OCI-LY7 (cell line): ENCODE measurements around the gene JPH2. TPM values are rescaled to one million over a fixed set of nuclear protein-coding genes. Genes with fewer than 3 reads are reported as not detected.

Experiments
- BruUV-seq: library from RNA; stranded (reverse); fragments of 400-500 nt; replicated peaks from 2 replicates; lab custom pipeline; 2021; lab: Mats Ljungman, UMichigan
- CTCF ChIA-PET: fragments of 300-600 bp; sonication (Branson Sonifier 250); formaldehyde crosslinking; loops from one replicate; lab custom pipeline; 2022; ENCODE audit warnings: antibody characterized with exemption; ENCODE audit not compliant: unreplicated experiment; lab: Charles Lee
- POLR2A ChIA-PET: fragments of 300-600 bp; sonication (Branson Sonifier 250); formaldehyde crosslinking; loops from one replicate; lab custom pipeline; 2022; ENCODE audit warnings: antibody characterized with exemption; lab: Charles Lee
- DNase-seq: peaks from one replicate; pipeline ENCODE4 v3.0.0-alpha.2; 2015; ENCODE audit warnings: low spot score
- H2AFZ ChIP-seq: fragments of 200-600 bp; sonication (generic), shearing (Covaris generic); 2 replicates; pipeline ENCODE4 v1.6.1; 2014; ENCODE audit warnings: mild to moderate bottlenecking, antibody characterized with exemption, low read length, moderate library complexity
- H3K27ac ChIP-seq: fragments of 200-600 bp; sonication (generic); 2 replicates; pipeline ENCODE4 v1.5.1; 2014; ENCODE audit warnings: mixed run types, low read depth, mild to moderate bottlenecking, moderate library complexity, low read length, inconsistent platforms; ENCODE audit not compliant: poor library complexity, severe bottlenecking
- H3K36me3 ChIP-seq: fragments of 200-600 bp; sonication (generic); 2 replicates; pipeline ENCODE4 v1.6.1; 2014; ENCODE audit warnings: mild to moderate bottlenecking, antibody characterized with exemption, low read length, moderate library complexity, mixed read lengths; ENCODE audit not compliant: insufficient read depth
- H3K4me1 ChIP-seq: fragments of 200-600 bp; sonication (generic); 2 replicates; pipeline ENCODE4 v1.5.1; 2014; ENCODE audit warnings: mild to moderate bottlenecking, low read length; ENCODE audit not compliant: insufficient read depth, poor library complexity, severe bottlenecking
- H3K4me2 ChIP-seq: fragments of 200-600 bp; sonication (generic); 2 replicates; pipeline ENCODE4 v1.6.1; 2014; ENCODE audit warnings: mild to moderate bottlenecking, low read length
- H3K4me3 ChIP-seq: fragments of 200-600 bp; sonication (generic); 2 replicates; pipeline ENCODE4 v1.5.1; 2014; ENCODE audit warnings: mild to moderate bottlenecking, low read depth, low read length; ENCODE audit not compliant: poor library complexity, severe bottlenecking
- H3K79me2 ChIP-seq: fragments of 200-600 bp; sonication (generic); 2 replicates; pipeline ENCODE4 v1.6.1; 2016; ENCODE audit warnings: low read depth, mild to moderate bottlenecking, low read length, moderate library complexity, mixed read lengths; ENCODE audit not compliant: insufficient read depth
- H3K9me2 ChIP-seq: fragments of 200-600 bp; sonication (generic); 2 replicates; pipeline ENCODE4 v1.6.1; 2016; ENCODE audit warnings: mild to moderate bottlenecking, low read length, mixed read lengths; ENCODE audit not compliant: insufficient read depth
- H3K9me3 ChIP-seq: fragments of 200-600 bp; sonication (generic); 2 replicates; pipeline ENCODE4 v1.6.1; 2014; ENCODE audit warnings: mild to moderate bottlenecking, mixed run types, low read length, mixed read lengths
- H4K20me1 ChIP-seq: fragments of 200-600 bp; sonication (generic); 2 replicates; pipeline ENCODE4 v1.6.1; 2014; ENCODE audit warnings: mild to moderate bottlenecking, antibody characterized with exemption, low read length, moderate library complexity, mixed read lengths; ENCODE audit not compliant: insufficient read depth
- CTCF ChIP-seq: fragments of 200-600 bp; sonication (generic); conservative IDR thresholded peaks from 2 replicates; pipeline ENCODE4 v1.5.1; 2014; ENCODE audit warnings: mild to moderate bottlenecking, antibody characterized with exemption, low read length, moderate library complexity, mixed read lengths
- EZH2phosphoT487 ChIP-seq: fragments of 200-600 bp; sonication (generic); IDR thresholded peaks from 2 replicates; pipeline ENCODE4 v1.6.1; 2018; ENCODE audit warnings: low read depth, borderline replicate concordance, mild to moderate bottlenecking, mixed run types, antibody characterized with exemption, low read length, moderate library complexity, mixed read lengths
- intact Hi-C: fragments of 100-400 bp; cut with micrococcal nuclease; formaldehyde crosslinking; loops from one replicate; pipeline ENCODE4 v1.10.0; 2022; ENCODE audit not compliant: unreplicated experiment
- total RNA-seq, 2 experiments: library from RNA; depleted of rRNA in 1 of 2; stranded (reverse); fragments of >200 nt in 1 of 2; shearing (Covaris generic) in 1 of 2; gene quantifications; 2 replicates each; pipeline ENCODE4 v1.2.3, GENCODE V29; 2014 to 2022

Gene JPH2
- total RNA-seq, 2 experiments from 2014 or later = not detected

GRCh38 chr20:44109951-44110361 is 77.0 kb downstream of the JPH2 start:
- intact Hi-C loops = no loop called here
- Histone ChIP-seq H3K79me2 (no peaks in the 10 kb centered on the region), H3K4me2 (no peak overlapping the region), H2AFZ (no peak overlapping the region), H3K36me3 (no peaks in the 10 kb centered on the region), H3K4me3 (no peak overlapping the region), H4K20me1 (no peaks in the 10 kb centered on the region), H3K9me3 (peaks cover 8% of the 10 kb centered on the region; the same call in 1 of the 2 replicates), H3K9me2 (no peaks in the 10 kb centered on the region), H3K27ac (no peak overlapping the region), H3K4me1 (no peaks in the 10 kb centered on the region)
- no TSS peak for BruUV-seq
- no peak for DNase-seq
- POLR2A ChIA-PET = no interaction called here
- peak; percentile 40; the same call in 1 of the 2 replicates for TF ChIP-seq CTCF
- TF ChIP-seq EZH2phosphoT487 = no peak
- CTCF ChIA-PET = no interaction called here

- no peaks in the 10 kb centered on the region for H3K36me3 ChIP-seq
- intact Hi-C loops = no loop called here
- H3K4me2 ChIP-seq = no peak overlapping the region
- no peak overlapping the region for H2AFZ ChIP-seq
- no peaks in the 10 kb centered on the region for H4K20me1 ChIP-seq
- no peaks in the 10 kb centered on the region for H3K9me2 ChIP-seq
- CTCF ChIA-PET = no interaction called here
- no peak overlapping the region for H3K4me3 ChIP-seq
- H3K4me1 ChIP-seq = no peaks in the 10 kb centered on the region
- POLR2A ChIA-PET = no interaction called here
- no peak overlapping the region for H3K27ac ChIP-seq
- peaks cover 8% of the 10 kb centered on the region; the same call in 1 of the 2 replicates for H3K9me3 ChIP-seq
- TF ChIP-seq EZH2phosphoT487 (no peak), CTCF (no peak)
- H3K79me2 ChIP-seq = no peaks in the 10 kb centered on the region
- no peak for DNase-seq
- no TSS peak for BruUV-seq
Measured at GRCh38 chr20:44106615-44107014, 80.4 kb downstream of the JPH2 start.

GRCh38 chr20:44104798-44105517 is 82.0 kb downstream of the JPH2 start:
- no peak overlapping the region for H2AFZ ChIP-seq
- BruUV-seq = no TSS peak
- H3K79me2 ChIP-seq = no peaks in the 10 kb centered on the region
- H3K36me3 ChIP-seq = no peaks in the 10 kb centered on the region
- ChIA-PET CTCF (no interaction called here), POLR2A (no interaction called here)
- peaks cover 8% of the 10 kb centered on the region; the same call in 1 of the 2 replicates for H3K9me3 ChIP-seq
- no peak for DNase-seq
- no peaks in the 10 kb centered on the region for H4K20me1 ChIP-seq
- H3K27ac ChIP-seq = no peak overlapping the region
- H3K4me3 ChIP-seq = no peak overlapping the region
- H3K4me2 ChIP-seq = no peak overlapping the region
- intact Hi-C loops = no loop called here
- H3K9me2 ChIP-seq = no peaks in the 10 kb centered on the region
- no peaks in the 10 kb centered on the region for H3K4me1 ChIP-seq
- no peak for TF ChIP-seq EZH2phosphoT487
- no peak for TF ChIP-seq CTCF
